GM12872 (cell line): ENCODE results near the gene ESYT3.

Experiments used
- TF ChIP-seq, protein P1 (sequence below): IDR thresholded peaks from 3 replicates; pipeline ENCODE4 v1.5.1; 2011; ENCODE audit warnings: low read depth, mild to moderate bottlenecking, low read length, moderate library complexity; ENCODE audit not compliant: insufficient read depth

ESYT3 gene

DNA sequence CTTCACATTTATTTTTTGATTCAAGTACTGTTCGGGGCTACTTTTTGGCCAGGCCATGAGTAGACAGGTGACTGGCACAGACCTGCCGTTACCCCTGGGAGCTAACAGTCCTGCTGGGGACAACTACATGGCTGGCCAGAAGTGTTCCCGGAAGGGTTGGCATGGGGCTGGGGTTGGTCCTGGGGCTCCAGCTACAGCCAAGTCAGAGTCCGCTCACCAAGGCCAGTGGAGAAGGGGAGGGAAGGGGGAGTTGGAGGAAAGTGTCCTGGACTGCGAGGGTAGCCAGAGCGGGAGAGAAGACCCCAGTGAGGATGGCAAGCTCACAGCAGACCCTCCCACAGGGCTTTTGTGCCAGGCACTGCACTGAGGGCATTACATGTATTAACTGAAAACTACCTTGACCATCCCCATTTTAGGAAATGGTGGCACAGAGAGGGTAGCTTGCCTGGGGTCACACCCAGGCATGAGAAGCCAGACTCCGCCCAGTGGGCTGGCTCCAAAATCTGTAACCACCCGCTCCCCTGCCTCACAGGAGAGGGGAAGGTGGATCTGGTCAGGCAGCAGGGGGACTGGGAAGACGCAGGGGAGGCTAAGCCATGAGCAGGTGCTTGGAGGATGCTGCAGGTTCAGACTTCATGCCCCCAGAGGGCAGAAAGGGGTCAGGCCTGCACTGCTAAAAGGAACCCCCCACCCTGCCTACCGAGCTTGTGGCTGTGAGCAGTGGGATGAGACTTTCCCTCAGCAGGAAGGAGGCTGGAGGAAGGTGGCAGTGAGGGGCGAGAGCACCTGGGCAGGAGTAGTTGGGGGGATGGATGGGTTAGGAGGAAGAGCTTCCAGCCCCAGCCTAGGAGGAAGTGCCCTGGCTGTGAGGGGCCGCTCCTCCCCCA, 38.3 kb upstream of the ESYT3 start:
- TF ChIP-seq, protein P1, sequence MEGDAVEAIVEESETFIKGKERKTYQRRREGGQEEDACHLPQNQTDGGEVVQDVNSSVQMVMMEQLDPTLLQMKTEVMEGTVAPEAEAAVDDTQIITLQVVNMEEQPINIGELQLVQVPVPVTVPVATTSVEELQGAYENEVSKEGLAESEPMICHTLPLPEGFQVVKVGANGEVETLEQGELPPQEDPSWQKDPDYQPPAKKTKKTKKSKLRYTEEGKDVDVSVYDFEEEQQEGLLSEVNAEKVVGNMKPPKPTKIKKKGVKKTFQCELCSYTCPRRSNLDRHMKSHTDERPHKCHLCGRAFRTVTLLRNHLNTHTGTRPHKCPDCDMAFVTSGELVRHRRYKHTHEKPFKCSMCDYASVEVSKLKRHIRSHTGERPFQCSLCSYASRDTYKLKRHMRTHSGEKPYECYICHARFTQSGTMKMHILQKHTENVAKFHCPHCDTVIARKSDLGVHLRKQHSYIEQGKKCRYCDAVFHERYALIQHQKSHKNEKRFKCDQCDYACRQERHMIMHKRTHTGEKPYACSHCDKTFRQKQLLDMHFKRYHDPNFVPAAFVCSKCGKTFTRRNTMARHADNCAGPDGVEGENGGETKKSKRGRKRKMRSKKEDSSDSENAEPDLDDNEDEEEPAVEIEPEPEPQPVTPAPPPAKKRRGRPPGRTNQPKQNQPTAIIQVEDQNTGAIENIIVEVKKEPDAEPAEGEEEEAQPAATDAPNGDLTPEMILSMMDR, result no peak

DNA sequence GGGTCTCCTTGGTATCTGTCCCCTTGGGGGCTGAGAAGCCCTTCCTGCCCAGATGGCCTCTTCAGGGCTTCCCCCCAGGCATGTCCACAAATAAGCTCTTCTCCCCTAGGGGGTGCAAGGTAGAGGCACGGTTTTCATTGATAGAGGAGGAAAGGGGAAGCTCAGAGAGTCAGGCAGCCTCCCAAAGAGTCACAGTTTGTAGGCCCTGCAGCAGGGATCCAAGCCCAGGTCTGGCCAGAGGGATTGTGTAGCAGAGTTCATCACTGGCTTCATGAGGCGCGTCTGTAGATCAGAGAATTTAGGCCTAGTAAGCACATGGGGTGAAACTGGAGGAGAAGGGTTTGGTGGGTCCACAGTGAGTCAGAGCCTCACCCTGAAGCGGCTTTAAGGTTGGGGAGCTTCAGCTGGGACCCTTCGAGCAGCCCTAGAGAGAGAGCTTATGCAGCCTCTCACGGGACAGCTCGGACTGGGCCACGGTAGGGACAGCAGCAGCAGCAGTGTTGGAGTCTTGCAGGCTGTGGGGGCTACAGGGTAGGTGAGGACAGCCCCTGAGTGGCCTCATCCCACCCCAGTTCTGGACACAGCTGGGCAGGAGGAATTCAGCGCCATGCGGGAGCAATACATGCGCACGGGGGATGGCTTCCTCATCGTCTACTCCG, 37.5 kb upstream of the ESYT3 start:
- TF ChIP-seq, protein P1, result no peak

DNA sequence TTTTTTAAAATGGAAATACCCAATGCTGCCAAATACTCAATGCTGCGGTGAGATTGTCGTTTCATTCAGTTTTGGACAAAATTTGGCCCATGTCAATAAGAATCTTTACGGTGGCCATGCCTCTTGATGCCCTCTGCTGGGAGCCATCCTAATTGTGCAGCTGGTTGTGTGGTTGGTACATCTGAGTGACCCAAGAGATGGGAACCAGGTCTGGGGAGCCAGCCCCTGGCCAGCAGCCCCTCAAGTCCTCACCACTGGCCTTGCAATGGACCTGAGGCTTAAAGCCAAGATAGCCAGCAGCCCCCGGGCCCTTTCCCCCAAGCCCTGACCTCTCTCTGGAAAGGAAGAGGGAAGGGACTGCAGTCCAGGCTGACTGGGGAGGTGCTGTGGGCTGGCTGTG, 36.4 kb upstream of the ESYT3 start:
- TF ChIP-seq, protein P1, result no peak

DNA sequence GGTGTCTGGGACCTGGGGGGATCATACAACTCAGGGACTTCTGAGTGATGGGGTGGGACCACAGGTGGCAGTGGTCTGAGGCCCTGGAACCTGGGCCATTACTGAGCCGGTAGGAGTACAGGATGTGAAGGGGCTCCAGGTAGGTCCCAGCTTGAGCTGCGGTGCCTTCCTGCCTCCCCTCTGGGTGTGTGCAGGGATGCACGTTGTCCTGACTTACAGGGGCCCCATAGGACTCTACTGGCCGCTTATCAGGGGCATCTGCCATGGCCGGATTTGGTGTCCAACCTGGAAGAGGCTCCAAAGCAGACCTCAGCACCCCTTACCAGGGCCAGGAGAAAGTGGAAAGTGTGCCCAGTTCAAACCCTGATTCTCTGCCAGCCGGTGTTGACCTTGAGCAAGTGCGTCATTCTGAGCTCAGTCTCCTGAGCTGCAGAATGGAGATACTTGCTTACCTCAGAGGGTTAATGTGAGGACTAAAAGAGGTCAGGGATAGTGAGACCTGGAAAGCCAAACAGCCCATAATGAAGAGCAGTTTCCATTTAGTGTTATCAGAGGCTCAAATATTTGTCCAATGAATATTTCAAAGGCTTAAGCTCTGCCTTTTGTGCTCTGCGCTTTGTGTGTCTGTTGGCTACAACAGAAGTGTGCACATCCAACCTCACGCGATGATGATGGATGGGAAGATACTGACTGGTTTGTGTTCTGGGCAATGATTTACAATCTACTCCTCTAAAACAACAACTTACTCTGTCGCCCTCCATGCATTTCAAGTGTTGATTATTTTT, 35.4 kb upstream of the ESYT3 start:
- TF ChIP-seq, protein P1, result no peak

DNA sequence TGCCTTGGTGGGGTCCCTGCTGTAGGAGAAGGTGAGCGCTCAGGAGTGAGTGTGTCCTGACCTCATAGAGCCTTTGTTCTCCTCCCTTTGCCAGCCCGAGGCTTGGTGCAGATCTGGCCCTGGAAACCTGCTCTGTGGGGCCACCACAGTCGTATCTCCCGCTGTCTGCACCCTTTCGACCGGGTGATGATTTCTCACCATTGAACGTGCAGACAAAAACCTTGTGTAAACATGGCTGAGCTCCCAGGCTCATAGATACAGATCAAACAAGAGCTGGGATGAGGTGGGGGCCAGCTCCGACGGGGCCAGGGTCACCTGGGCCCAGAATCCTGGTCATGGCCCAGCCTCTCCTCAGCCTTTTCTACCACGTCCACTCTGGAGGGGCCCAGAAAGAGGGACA, 34.6 kb upstream of the ESYT3 start:
- TF ChIP-seq, protein P1, result no peak

DNA sequence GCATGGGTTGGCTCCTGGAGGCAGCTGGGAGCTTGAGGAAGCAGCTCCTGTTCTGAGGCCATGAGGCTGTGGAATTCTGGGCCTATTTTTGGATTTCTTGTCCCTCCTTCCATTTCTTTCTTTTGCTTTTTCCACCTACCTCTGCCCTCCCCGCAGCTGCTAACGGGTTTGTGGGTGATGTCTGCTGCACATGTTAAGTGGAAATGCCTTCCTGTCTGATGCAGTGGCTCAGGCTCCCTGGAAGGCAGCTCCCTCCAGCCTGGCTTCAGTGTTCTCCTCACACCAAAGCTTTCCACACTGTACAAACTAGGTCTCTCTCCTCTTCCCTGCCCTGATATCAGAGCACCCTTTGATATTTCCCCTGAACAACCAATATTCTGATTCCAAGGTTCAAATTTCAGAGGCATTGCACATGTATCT, 33.8 kb upstream of the ESYT3 start:
- TF ChIP-seq, protein P1, result no peak

DNA sequence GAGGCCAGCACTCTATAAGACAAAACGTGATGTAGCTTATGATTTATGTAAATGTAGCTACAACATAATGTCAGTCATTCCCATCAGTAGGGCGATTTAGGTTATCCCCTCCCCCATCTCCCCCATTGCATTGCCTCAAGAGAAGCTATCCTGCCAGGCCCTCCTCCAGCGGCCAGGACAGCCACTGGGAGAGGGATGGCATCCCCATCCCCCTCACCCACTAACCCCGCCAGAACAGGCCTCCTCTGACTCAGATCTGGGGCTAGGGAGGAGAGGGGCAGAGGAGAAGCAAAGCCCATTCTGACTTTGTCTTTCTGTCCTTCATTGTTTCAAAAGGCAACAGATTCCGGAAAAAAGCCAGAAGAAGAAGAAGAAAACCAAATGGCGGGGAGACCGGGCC, 32.6 kb upstream of the ESYT3 start:
- TF ChIP-seq, protein P1, result no peak
